HG03354 (cell line): ENCODE results near the gene TMEM37.

Experiments used
- ATAC-seq: cut with Tn5 transposase; IDR thresholded peaks from one replicate; pipeline ENCODE4 v1.9.1; 2021; ENCODE audit warnings: mild to moderate bottlenecking; ENCODE audit not compliant: unreplicated experiment, poor library complexity, severe bottlenecking

TMEM37 gene

DNA sequence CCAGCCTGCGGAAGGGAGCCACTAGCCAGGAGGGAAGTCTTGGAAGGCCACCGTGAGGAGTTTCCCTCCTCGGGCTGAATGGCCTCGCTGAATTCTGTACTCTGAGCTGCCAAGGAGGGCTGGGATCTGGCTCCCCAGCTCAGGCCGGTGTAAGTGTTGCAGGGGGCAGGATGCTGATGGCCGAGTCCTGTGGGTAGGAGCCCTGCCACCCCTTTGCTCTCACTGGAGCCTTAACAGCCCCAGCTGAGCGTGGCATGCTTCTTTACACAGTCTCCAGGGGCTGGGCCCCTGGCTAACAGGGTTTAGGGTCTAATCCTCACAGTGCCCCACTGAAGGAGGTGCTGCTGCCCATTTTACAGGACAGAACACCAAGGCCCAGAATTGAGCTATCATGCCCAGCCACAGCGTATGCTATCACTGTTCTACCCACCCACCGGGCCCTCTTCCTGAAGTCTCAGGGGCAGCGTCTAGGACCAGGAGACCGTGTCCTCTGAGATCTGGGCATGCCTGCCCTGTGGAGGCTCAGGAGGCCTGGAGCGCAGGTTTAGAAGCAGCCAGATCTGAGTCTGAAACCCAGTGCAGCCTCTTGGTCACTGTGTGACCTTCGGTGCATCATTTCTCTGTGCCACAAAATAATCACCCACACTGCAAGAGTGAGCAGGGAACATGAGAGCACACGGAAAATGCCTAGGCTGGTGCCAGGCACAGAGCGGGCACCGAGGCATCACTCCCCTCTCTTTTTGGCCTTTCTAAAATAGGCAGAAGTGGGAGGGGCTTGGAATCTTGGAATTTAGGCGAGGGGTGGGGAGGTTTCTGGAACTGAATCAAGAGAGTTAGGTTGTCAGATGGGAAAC lies 42.9 kb downstream of the TMEM37 start:
- no peak for ATAC-seq

DNA sequence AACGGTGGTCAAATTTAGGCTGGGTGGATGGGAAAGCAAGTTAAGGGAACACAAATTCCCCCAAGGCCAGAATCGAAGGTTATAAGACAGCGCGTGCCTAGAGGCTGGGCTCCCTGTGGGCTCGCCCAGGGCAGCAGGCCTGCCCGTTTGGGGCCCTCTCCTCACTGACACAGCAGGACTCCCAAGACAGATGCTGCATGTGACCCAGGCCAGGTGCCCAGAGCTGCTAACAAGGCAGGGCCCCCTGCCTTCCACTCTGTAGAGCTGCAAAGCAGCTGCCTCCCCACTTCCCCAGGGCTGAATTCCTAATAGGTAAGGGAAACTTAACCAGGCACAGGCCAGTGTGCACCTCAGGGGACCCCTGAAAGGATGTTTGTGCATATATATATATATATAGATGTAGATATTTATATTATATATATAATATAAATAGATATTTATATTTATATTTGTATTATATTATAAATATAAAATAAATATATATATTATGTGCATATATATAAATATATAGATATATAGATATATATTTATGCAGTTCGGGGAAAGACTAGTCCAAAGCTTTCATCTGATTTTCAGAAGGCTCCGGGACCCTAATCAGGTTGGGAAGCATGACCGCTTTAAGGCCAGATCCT lies 43.7 kb downstream of the TMEM37 start:
- no peak for ATAC-seq

DNA sequence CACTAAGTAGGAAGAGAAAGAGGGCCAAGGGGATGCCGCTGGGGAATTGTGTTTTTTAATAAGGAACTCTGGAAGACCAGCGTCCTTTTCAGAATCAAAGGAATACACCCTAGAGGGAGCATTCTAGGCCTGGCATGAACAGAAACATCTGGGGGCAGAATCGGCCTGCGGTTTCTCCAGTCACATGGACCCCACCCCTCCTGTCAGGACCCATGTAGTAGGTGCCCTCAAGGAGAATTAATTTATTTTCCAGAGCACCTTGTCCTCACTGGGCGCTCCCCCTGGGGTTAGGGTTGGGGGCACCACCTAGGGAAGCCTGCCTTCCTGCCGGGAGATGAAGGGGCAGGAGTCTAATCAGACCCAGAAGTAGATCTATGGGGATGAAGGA lies 44.2 kb downstream of the TMEM37 start:
- no peak for ATAC-seq

DNA sequence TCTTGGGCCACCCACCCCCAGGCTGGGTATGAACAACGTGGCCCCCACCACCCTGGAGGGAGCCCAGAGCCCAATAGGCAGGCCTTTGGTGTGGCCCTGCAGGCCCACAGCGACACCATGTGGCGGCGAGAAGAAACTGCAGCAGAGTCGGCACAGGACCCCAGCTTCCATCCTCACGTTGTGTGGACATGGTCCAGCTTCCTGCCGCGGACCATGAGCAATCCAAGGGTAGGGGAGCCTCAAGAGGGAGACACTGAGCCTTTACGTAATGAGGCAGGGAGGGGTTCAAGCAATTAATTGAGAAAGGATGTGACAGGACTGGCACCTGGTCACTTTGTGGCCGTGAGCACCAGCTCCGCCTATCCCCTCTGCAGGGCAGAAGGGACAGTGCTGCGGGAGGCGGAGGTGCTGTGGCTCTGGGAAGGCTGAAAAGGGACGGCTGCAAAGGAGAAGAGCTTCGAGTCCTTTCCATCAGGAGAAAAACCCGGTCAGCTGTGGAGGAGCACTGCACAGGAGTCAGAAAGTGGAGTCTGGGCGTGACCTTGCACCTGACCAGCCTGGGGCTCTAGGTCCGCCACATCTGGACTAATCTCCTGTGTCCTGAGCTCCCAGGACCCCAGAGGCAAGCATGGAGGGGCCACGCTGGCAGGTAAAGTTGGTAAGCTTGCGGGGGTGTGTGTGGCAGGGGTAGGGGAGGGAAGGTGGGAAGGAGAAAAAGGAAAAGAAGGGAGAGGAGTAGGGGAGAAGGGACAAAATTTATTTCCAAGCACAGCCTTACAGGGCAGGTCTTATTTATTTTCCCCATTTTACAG lies 44.9 kb downstream of the TMEM37 start:
- peak; percentile 89 for ATAC-seq

DNA sequence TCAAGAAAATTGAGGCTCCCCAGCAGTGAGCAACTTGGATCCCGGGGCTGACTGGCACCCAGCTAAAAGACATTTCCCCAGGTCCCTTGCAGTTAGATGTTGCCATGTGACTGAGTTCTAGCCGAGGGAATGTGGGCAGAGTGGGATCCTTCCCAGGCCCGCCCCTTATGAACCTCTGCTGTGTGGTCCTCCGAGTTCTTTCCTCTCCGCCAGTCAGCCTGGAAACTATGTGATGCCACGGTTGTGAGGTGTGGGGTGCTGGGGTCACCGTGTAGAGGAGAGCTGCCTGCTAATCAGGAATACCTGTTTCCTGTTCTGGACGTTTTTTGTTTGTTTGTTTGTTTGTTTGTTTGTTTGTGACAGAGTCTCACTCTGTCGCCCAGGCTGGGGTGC lies 45.5 kb downstream of the TMEM37 start:
- no peak for ATAC-seq

DNA sequence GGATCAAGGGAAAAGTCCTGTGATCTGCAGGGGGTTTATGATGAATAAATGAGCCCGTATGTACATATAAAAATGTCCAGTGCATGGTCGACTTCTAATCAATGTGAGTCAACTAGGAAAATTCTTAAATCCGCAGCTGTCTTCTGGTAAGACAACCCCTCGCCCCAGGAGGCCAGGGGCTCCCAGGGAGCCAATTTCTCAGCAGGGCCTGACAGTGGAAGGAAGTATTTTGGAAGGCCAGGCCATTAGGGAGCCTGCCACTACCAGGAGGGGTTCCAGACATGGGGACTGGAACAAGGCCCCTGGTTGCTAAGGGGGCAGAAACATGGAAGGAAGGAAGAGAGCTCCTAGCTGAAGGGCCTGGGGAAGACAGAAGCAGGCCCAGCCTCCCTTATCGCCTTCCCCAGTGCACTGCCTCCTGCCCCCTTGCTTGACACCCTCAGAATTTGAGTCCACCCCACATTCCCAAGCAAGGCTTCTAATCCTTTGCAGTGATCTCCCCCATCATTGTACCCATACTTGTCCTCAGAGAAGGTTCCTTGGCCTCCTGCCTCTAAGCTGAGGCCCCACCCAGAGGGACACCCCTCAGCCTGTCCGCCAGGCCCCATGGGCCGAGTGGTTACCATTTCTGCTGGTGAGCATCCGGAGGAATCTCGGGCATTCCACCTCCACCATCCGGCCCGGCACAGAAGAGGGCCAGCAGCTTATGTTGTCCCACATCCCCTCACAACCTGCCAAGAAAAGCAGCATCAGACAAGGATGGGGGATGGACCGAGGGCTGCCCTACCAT lies 46.7 kb downstream of the TMEM37 start:
- no peak for ATAC-seq

DNA sequence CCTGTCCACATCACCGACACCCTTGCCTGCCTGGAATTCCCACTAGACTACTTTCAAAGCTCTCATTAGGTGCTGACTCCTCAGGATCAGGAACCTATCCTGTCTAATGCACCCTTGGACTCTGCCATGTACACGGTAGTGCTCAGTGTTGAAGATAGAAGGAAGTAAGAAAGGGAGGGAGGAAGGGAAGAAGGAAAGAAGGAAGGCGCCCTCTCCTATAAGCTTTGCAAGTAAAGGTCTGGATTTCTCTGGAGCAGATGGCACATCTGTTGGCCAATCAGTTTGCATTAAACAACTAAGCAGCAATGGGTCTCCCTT lies 47.3 kb downstream of the TMEM37 start:
- no peak for ATAC-seq

DNA sequence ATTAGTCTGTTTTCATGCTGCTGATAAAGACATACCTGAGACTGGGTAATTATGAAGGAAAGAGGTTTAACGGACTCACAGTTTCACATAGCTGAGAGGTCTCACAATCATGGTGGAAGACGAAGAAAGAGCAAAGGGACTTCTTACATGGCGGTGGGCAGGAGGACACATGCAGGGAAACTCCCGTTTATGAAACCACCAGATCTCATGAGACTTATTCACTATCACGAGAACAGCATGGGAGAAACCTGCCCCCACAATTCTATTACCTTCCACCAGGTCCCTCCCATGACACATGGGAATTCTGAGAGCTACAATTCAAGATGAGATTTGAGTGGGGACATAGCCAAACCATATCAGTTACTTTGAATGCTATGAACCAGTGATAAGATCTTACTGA lies 48.5 kb downstream of the TMEM37 start:
- no peak for ATAC-seq

DNA sequence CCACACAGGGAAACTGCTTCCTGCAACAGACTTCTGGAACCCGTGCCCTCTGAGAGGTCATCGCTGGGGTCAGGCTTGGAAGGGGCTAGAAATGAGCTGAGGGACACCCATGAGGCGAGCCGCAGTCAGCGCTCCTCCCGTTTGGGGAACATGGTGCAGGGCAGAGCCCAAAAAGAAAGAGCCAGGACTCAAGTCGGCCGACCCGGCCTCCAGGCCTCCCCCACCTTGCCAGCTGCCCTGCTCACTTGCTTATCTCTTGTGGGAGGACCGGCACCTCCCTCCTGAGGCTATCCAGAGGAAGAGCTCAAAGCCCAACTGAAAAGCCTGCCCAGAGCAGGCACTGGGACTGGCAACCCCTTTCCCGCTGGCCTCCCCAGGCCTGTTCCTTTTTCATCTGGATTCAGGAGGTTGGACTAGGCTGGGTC lies 49.1 kb downstream of the TMEM37 start:
- ATAC-seq: no peak

DNA sequence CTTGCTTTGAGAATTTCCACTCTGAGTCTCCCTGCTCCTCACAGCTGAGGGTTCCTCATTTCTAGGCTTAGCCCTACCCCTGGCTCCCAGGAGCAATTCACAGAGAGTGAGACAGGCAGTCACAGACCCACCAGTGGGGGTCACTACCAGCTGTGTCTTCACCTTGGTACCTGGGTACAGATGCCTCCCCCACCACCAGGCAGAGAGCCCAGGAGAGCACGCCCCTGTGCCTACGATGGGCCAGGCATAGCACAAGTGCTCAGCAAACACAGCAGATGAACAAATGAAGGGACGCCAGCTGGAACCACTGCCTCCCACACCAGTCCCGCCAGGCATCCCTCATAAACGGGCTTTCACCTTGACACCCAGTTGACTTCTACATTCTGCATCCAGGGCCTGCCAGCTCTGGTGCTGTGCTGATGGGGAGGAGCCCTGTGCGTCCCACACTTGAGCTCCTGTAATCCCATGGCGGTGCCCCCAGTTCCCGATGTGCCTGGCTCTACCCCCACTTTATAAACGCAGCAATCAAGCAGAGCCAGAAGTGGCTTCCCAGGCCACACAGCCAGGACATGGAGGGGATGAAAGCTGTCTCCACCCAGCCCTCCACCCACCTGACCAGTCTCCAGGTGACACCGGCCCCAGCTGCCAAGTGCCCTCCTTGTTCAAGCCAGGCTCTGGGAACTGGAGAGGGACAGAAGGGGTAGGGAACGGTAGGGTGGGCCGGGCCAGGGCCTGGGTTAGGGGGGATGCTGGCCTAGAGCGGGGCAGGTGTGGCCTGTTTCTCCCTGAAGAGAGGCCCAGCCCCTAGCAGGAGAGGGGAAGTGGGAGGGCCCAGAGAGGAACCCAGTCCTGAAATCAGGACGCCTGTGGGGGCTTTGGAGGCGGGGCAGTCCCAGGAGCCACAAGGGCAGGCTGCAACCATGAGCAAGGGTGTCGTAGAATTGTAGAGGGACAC lies 50.1 kb downstream of the TMEM37 start:
- ATAC-seq: no peak

DNA sequence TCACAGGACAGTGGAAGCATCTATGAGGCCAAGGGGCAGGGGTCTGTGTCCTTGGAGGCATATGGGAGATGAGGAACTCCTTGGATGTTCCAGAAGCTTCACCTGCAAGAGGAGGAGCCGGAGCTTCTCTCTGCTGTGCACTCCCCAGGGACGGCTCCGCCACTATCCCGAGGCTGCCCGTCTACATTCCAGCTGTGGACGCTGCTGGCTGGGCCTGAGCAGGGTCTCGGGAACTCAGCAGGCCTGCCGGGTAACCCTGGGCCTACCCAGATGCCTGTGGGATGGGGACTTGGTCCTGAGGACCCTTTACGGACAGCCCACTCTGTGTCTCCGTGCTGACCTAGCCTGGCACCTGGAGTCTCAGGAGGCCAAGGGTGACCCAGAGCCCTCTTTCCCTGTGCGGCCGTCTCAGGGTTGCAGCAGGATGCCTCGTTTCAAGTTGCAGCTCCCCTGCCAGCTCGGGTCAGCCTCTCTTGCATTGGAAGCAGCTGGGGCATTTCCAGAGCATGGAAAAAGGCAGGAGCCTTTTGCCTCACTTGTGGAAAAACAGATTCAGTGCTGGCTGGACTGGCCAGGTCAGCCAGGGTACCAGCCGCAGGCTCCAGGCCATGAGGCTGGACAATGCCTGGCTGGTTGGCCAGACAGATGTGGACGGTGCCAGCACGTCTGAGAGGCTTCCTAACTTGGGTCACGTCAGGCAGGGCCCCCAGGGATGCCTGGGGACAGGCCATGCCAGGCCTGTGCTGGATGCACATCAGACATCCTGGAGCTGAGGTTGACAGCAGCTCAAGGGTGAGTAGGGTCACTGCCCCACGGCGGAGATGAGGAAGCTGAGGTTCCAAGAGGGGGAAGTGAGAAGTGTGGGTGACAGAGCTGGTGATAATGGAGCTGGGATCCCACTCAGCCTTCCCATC lies 51.1 kb downstream of the TMEM37 start:
- ATAC-seq: no peak

DNA sequence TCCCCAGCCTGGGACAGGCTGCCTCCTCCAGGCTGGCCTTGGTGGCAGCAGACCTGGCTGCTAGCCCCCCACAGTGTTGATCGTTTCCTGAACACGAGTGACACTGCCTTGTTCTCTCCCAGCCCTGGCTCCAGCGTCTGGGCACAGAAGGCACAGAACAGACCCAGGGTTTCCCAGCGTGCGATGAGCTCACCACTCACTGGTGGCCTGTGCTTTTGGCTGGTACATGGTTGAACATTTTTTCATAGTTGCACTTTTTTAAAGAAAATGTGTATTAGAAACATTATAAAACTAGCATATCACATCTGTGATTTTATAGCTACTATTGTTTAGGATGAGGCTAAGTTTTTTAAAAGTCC lies 51.7 kb downstream of the TMEM37 start:
- ATAC-seq: no peak

DNA sequence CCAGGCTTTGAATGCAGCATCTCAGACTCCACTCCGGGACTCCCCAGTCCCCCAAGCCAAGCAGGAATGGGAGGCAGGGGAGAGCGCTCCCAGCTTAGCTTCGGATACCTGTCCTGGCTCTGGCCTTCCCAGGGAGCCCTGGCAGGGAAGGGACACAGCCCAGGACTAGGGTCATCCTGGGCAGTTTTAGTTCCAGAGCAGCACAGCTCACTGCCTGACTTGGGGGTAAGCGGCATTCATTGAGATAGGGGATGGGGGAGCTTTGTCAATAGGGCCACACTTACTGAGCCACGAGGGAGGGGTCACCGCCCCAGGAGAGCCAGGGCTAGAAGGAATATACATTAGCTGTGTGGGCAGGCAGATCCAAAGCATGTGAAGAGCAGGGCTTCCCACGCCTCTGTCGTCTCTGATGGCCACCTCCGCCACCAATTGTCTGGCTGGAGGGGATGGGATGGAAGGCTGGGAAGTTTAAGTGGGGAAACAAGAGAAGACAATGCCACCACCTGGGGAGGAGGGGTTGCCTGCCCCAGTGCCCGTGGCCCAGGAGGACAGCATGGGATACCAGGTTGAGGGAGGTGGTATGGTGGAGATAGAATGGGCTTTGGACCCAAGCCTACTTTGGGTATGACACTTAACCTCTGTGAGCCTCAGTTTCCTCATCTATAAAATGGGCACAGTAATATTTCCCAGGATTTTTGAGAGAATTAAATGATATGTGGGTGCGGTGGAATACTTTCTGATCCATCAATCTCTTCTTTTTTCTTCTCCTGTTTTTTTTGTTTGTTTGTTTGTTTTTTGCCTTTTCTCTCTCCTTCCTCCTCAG lies 52.5 kb downstream of the TMEM37 start:
- ATAC-seq: no peak

DNA sequence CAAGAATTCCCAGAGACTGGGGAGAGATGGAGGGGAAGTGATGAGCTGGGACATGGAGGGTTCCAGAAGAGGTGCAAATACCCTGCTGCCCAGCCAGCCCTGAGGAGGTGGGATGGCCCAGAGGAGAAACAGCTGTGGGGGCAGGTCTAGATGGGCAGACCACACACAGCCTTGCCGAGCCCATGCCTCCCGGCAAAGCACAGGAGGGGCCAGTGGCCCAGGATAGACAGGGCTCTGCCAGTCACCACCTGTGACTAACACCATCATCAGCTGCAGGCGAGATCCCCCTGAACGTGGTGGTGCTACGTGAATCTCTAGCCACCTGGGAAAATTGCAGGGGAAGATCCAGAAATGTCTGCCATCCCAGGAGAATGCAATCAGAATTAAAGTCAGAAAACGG lies 53.2 kb downstream of the TMEM37 start:
- ATAC-seq: no peak

DNA sequence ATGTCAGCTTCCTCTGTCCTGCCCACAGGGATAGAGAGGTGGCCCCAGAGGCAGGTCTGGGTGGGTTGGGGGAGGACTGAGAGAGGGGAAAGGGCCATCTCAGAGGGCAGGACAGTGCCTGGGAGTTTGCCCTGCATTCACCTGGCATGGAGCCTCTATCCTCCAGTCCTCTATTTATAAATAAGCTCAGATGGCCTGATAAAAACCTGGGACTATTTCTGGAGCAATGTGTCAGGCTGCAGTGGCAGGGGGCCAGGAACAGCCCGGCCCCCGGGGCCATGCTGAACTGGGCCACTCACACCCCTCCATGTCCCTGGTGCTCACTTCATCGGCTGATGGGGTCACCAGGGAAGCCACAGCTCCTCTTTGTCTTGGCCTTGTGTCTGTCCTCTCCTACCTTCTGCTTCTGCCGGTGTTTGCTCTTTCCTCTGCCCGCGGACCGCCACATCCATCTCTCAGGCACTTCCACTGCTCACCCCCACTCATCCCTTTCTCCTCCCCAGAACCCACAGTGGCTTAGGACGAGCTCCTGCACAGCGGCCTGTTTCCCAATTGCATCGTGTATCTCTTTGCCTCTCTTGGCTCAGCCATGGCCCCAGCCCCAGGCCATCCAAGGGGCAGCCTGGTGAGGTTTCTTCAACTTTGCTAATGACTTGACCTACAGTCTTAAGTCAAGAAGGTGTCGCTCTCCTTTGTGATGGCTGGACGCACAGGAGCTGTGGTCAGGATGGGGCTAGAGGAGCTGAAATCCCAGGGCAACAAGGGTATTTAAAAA lies 53.9 kb downstream of the TMEM37 start:
- ATAC-seq: no peak

DNA sequence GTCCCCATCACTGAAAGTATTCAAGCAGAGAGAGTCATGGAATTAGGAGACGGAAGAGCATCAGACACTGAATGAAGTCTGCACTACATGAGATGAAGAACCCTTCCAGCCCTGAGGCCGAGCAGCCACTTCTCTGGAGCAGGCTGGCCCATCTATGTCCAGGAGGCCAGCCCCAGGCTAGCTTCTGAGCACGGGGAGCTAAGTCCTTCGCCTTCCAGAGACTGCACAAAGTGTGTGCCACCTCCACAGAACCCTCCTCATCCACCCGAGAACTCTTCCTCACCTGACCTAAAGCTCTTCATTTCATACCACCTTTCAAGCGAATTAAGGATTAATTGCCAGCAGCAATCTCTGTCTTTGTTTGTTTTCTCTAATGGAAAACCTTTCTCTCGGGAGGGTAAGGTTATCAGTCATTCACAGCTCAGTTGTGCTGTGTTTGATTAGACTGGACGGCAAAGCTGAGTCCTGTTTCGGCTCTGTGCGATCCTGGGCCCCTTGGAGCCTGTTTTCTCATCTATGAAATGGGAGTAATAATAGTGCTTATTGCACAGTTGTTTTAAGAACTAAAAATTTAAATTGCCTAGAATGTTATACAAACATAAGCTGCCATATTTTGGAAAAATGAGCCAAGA lies 54.7 kb downstream of the TMEM37 start:
- no peak for ATAC-seq
